ENCODE measurements around the gene C1orf35.

The C1orf35 gene

GRCh38 chr1:228098323-228098931 is 4.7 kb downstream of the C1orf35 start:
- DNase-seq: no peak
- in situ Hi-C loops (cut with HindIII; ENCODE audit: low pct_ligation_motif_present, low pct_unique_long_range_greater_than_20kb, low sequenced_read_pairs): no loop called here

GRCh38 chr1:228097333-228098081 is 5.6 kb downstream of the C1orf35 start:
- in situ Hi-C loops (cut with HindIII; ENCODE audit: low pct_ligation_motif_present, low pct_unique_long_range_greater_than_20kb, low sequenced_read_pairs): no loop called here
- DNase-seq: no peak

- in situ Hi-C loops (cut with HindIII; ENCODE audit: low pct_ligation_motif_present, low pct_unique_long_range_greater_than_20kb, low sequenced_read_pairs): no loop called here
- DNase-seq: no peak
Observed at GRCh38 chr1:228096416-228097332, 6.5 kb downstream of the C1orf35 start.

- no peak for DNase-seq
- in situ Hi-C loops (cut with HindIII; ENCODE audit: low pct_ligation_motif_present, low pct_unique_long_range_greater_than_20kb, low sequenced_read_pairs): no loop called here
Observed at GRCh38 chr1:228095938-228096337, 7.2 kb downstream of the C1orf35 start.

- in situ Hi-C loops (cut with HindIII; ENCODE audit: low pct_ligation_motif_present, low pct_unique_long_range_greater_than_20kb, low sequenced_read_pairs): no loop called here
- no peak for DNase-seq
Observed at GRCh38 chr1:228095161-228095560, 8.0 kb downstream of the C1orf35 start.

- DNase-seq: no peak
- in situ Hi-C loops (cut with HindIII; ENCODE audit: low pct_ligation_motif_present, low pct_unique_long_range_greater_than_20kb, low sequenced_read_pairs): no loop called here
Observed at GRCh38 chr1:228094432-228095016, 8.6 kb downstream of the C1orf35 start.

- in situ Hi-C loops (cut with HindIII; ENCODE audit: low pct_ligation_motif_present, low pct_unique_long_range_greater_than_20kb, low sequenced_read_pairs): no loop called here
- no peak for DNase-seq
Observed at GRCh38 chr1:228093050-228093906, 9.8 kb downstream of the C1orf35 start.

- in situ Hi-C loops (cut with HindIII; ENCODE audit: low pct_ligation_motif_present, low pct_unique_long_range_greater_than_20kb, low sequenced_read_pairs): no loop called here
- no peak for DNase-seq
Observed at GRCh38 chr1:228092342-228093049, 10.6 kb downstream of the C1orf35 start.

GRCh38 chr1:228091084-228091483 is 12.0 kb downstream of the C1orf35 start:
- DNase-seq: no peak
- in situ Hi-C loops (cut with HindIII; ENCODE audit: low pct_ligation_motif_present, low pct_unique_long_range_greater_than_20kb, low sequenced_read_pairs): no loop called here

- DNase-seq: no peak
- in situ Hi-C loops (cut with HindIII; ENCODE audit: low pct_ligation_motif_present, low pct_unique_long_range_greater_than_20kb, low sequenced_read_pairs): no loop called here
Observed at GRCh38 chr1:228090613-228091081, 12.5 kb downstream of the C1orf35 start.

GRCh38 chr1:228089519-228090380 is 13.4 kb downstream of the C1orf35 start:
- in situ Hi-C loops (cut with HindIII; ENCODE audit: low pct_ligation_motif_present, low pct_unique_long_range_greater_than_20kb, low sequenced_read_pairs): no loop called here
- no peak for DNase-seq

GRCh38 chr1:228088586-228089498 is 14.3 kb downstream of the C1orf35 start:
- DNase-seq: no peak
- in situ Hi-C loops (cut with HindIII; ENCODE audit: low pct_ligation_motif_present, low pct_unique_long_range_greater_than_20kb, low sequenced_read_pairs): no loop called here

GRCh38 chr1:228087771-228088251 is 15.3 kb downstream of the C1orf35 start:
- DNase-seq: peak; percentile 72
- in situ Hi-C loops (cut with HindIII; ENCODE audit: low pct_ligation_motif_present, low pct_unique_long_range_greater_than_20kb, low sequenced_read_pairs): no loop called here

- in situ Hi-C loops (cut with HindIII; ENCODE audit: low pct_ligation_motif_present, low pct_unique_long_range_greater_than_20kb, low sequenced_read_pairs): no loop called here
- DNase-seq: no peak
Observed at GRCh38 chr1:228085287-228085951, 17.7 kb downstream of the C1orf35 start.

- in situ Hi-C loops (cut with HindIII; ENCODE audit: low pct_ligation_motif_present, low pct_unique_long_range_greater_than_20kb, low sequenced_read_pairs): no loop called here
Observed at GRCh38 chr1:228084797-228085196, 18.3 kb downstream of the C1orf35 start.

More at GRCh38 chr1:228084797-228085196, 18.3 kb downstream of the C1orf35 start:
- no peak for DNase-seq
